GM12878 (cell line): ENCODE results near the gene DNAJC16. TPM values are rescaled to one million over a fixed set of nuclear protein-coding genes. Genes with fewer than 3 reads are reported as not detected.

ENCODE experiments used
- ATAC-seq: fragments of 200-7000 bp; cut with Tn5 transposase; 3 replicates; pipeline ENCODE4 v1.9.1; 2020; ENCODE audit warnings: mild to moderate bottlenecking, moderate library complexity
- BruUV-seq: library from RNA; stranded (reverse); fragments of 400-500 nt; replicated peaks from 2 replicates; lab custom pipeline; 2021; lab: Mats Ljungman, UMichigan
- CTCF ChIA-PET: fragments of 300-600 bp; sonication (Branson Sonifier 250); formaldehyde crosslinking; extraction: SDS; loops from one replicate; lab custom pipeline; 2021; ENCODE audit warnings: inconsistent platforms; lab: Yijun Ruan, JAX
- POLR2A ChIA-PET: fragments of 350-600 bp; formaldehyde crosslinking; extraction: SDS; loops from one replicate; lab custom pipeline; 2021; ENCODE audit warnings: inconsistent platforms; lab: Charles Lee
- RAD21 ChIA-PET: fragments of 300-600 bp; sonication (Branson Sonifier 250); formaldehyde crosslinking; loops from one replicate; lab custom pipeline; 2023; ENCODE audit warnings: antibody characterized with exemption; ENCODE audit not compliant: unreplicated experiment; lab: Charles Lee
- SMC1A ChIA-PET: fragments of 300-600 bp; sonication (Branson Sonifier 250); formaldehyde crosslinking; loops from one replicate; lab custom pipeline; 2023; ENCODE audit not compliant: unreplicated experiment, uncharacterized antibody; lab: Charles Lee
- DNase-seq: peaks from one replicate; pipeline ENCODE4 v3.0.0-alpha.2; 2011; ENCODE audit warnings: low read depth, low spot score
- FAIRE-seq: peaks from 3 replicates; lab custom pipeline; 2011; peaks lifted over from hg19 to GRCh38; lab: Jason Lieb, UNC
- H2AFZ ChIP-seq: 2 replicates; pipeline ENCODE4 v1.6.0; 2011; ENCODE audit warnings: low read depth, low read length, control low read depth; ENCODE audit not compliant: control insufficient read depth
- H3K27ac ChIP-seq: 2 replicates; pipeline ENCODE4 v1.5.1; 2011; ENCODE audit warnings: control low read depth; ENCODE audit not compliant: control insufficient read depth, insufficient read depth
- H3K27me3 ChIP-seq, 2 experiments: replicated peaks in 1 of 2; 2 replicates each; pipeline versions ENCODE4 v1.6.0 to v1.6.1; 2011; ENCODE audit warnings: low read length in 1 of 2; ENCODE audit not compliant: control insufficient read depth in 2 of 2, insufficient read depth in 2 of 2
- H3K36me3 ChIP-seq, 2 experiments: 2 replicates each; pipeline ENCODE4 v1.5.1; 2011; ENCODE audit warnings: low read length in 1 of 2; ENCODE audit not compliant: control insufficient read depth in 2 of 2, insufficient read depth in 2 of 2
- H3K4me1 ChIP-seq: 2 replicates; pipeline ENCODE4 v1.6.1; 2011; ENCODE audit warnings: mild to moderate bottlenecking, low read length, moderate library complexity, mixed read lengths; ENCODE audit not compliant: control insufficient read depth, insufficient read depth
- H3K4me2 ChIP-seq: 2 replicates; pipeline ENCODE4 v1.6.0; 2011; ENCODE audit warnings: control low read depth; ENCODE audit not compliant: control insufficient read depth, insufficient read depth
- H3K4me3 ChIP-seq: fragments of 200-600 bp; sonication (generic); 2 replicates; pipeline ENCODE4 v1.5.1; 2016
- H3K79me2 ChIP-seq: 2 replicates; pipeline ENCODE4 v1.6.0; 2011; ENCODE audit warnings: low read length; ENCODE audit not compliant: control insufficient read depth, insufficient read depth
- H3K9ac ChIP-seq: 2 replicates; pipeline ENCODE4 v1.8.0; 2011; ENCODE audit warnings: low read length, control low read depth, mixed read lengths; ENCODE audit not compliant: control insufficient read depth, insufficient read depth
- H3K9me3 ChIP-seq: replicated peaks from 3 replicates; pipeline ENCODE4 v1.5.1; 2011; ENCODE audit warnings: mild to moderate bottlenecking, low read length; ENCODE audit not compliant: control insufficient read depth, insufficient read depth
- H4K20me1 ChIP-seq: 2 replicates; pipeline ENCODE4 v1.6.0; 2011; ENCODE audit not compliant: control insufficient read depth, insufficient read depth
- BCL11A ChIP-seq: IDR thresholded peaks from 2 replicates; pipeline ENCODE4 v1.6.1; 2011; ENCODE audit warnings: low read depth, low read length
- BHLHE40 ChIP-seq, 2 experiments: fragments of 450-650 bp in 1 of 2; IDR thresholded peaks; 2 replicates each; pipeline ENCODE4 v1.6.1; 2011 to 2017; ENCODE audit warnings: low read depth in 2 of 2, borderline replicate concordance in 1 of 2, improper control_type of control experiment in 1 of 2, low read length in 1 of 2, mild to moderate bottlenecking in 1 of 2
- HDGF ChIP-seq: fragments of 450-650 bp; IDR thresholded peaks from 2 replicates; pipeline ENCODE4 v1.6.1; 2016; ENCODE audit warnings: antibody characterized with exemption
- MEF2A ChIP-seq: IDR thresholded peaks from 2 replicates; pipeline ENCODE4 v1.6.1; 2011; ENCODE audit warnings: low read depth, mild to moderate bottlenecking, low read length, moderate library complexity; ENCODE audit not compliant: insufficient read depth
- NKRF ChIP-seq: fragments of 450-650 bp; conservative IDR thresholded peaks from 2 replicates; pipeline ENCODE4 v1.6.1; 2017; ENCODE audit warnings: mild to moderate bottlenecking, moderate library complexity
- PAX8 ChIP-seq: fragments of 450-650 bp; IDR thresholded peaks from 2 replicates; pipeline ENCODE4 v1.6.1; 2017; ENCODE audit warnings: mild to moderate bottlenecking, moderate library complexity
- TARDBP ChIP-seq: IDR thresholded peaks from 2 replicates; pipeline ENCODE4 v1.6.1; 2016; ENCODE audit warnings: borderline replicate concordance
- ZNF384 ChIP-seq: IDR thresholded peaks from 2 replicates; pipeline ENCODE4 v1.6.1; 2012; ENCODE audit warnings: low read depth, mild to moderate bottlenecking, low read length, improper control_type of control experiment, borderline replicate concordance
- ZNF687 ChIP-seq: fragments of 450-650 bp; IDR thresholded peaks from 2 replicates; pipeline ENCODE4 v1.6.1; 2017; ENCODE audit warnings: mild to moderate bottlenecking, moderate library complexity
- WGBS: methylation state at CpG from one replicate; pipeline ENCODE4 v1.1.6; 2016; ENCODE audit warnings: low lambda C conversion rate; ENCODE audit not compliant: insufficient replicate concordance, insufficient coverage; ENCODE audit errors: missing lambda C conversion rate; 5-methylcytosine and 5-hydroxymethylcytosine counted together
- in situ Hi-C: fragments of 300-500 bp; cut with MboI; formaldehyde crosslinking; loops from 9 replicates; pipeline ENCODE4 v1.14.3; 2018; ENCODE audit warnings: mixed read lengths
- intact Hi-C: fragments of 100-400 bp; cut with micrococcal nuclease; formaldehyde crosslinking; loops from one replicate; pipeline ENCODE4 v1.14.2; 2022; ENCODE audit not compliant: unreplicated experiment
- polyA plus RNA-seq, 11 experiments: library from polyadenylated mRNA; depleted of rRNA in 4 of 11; unstranded in 6 of 11; stranded (reverse) in 5 of 11; fragments of >200 nt; fragmentation: Nextera tagmentation in 4 of 11; fragmentation: Illumina TruSeq in 1 of 11; extraction: Ambion mirVana in 4 of 11; extraction: Trizol in 1 of 11; gene quantifications; 1 replicate in 1 of 11; 2 replicates in 10 of 11; pipeline versions ENCODE4 v1.2.1 to v1.2.3, GENCODE V29; 2011 to 2016; ENCODE audit warnings: inconsistent platforms in 2 of 11, missing spikeins in 2 of 11, low read depth in 1 of 11
- total RNA-seq, 4 experiments: library from RNA; depleted of rRNA in 3 of 4; stranded (reverse); fragments of >200 nt in 3 of 4; fragmentation: Illumina TruSeq in 1 of 4; extraction: Trizol in 1 of 4; gene quantifications; 2 replicates each; pipeline versions ENCODE4 v1.2.1 to v1.2.3, GENCODE V29; 2013 to 2021

The DNAJC16 gene
- total and polyA plus RNA-seq, 10 of the 15 experiments (the other 5 are each of a cell fraction or from before 2014, with no cell fraction given) = 2.4 to 12.7 (median 7.8) TPM

GRCh38 chr1:15526021-15526489 is 593 bp upstream of the DNAJC16 start:
- H3K79me2 ChIP-seq = peaks cover 13% of the 10 kb centered on the region
- H3K36me3 ChIP-seq = no peaks in the 10 kb centered on the region; a peak in 1 of 4 replicates
- no peaks in the 10 kb centered on the region for H3K27me3 ChIP-seq
- H3K27ac ChIP-seq = no peak overlapping the region
- no peak for FAIRE-seq
- TF ChIP-seq MEF2A = no peak
- TF ChIP-seq NKRF = 0 out of 2 replicates have a peak, but pooled peaks have one; percentile 4
- no peak for DNase-seq
- in situ Hi-C loops (no loop called here), intact Hi-C loops (loop anchor here (2.0 to 10.0 kb wide), 3 partner anchors 91 to 449 kb away; partner anchors contain the start of genes DDI2, SPEN and ZBTB17)
- RAD21 ChIA-PET = interaction anchor here (1.3 kb wide), 2 partner anchors 92 to 114 kb away, joined by 3 to 5 read pairs; partner anchors contain the start of gene DDI2
- SMC1A ChIA-PET = interaction anchor here (1.3 to 1.8 kb wide), 3 partner anchors 9 to 101 kb away, joined by 3 to 8 read pairs (median 4); no protein-coding TSS in a partner anchor
- peaks cover 9% of the 10 kb centered on the region; the same call in 1 of the 2 replicates for H3K4me1 ChIP-seq
- POLR2A ChIA-PET = interaction anchor here (0.6 to 1.9 kb wide), 8 partner anchors 54 to 358 kb away, joined by 3 to 8 read pairs (median 4); partner anchors contain the start of gene DDI2
- H3K4me2 ChIP-seq = peak overlapping the region; percentile 98
- H4K20me1 ChIP-seq = no peaks in the 10 kb centered on the region
- peak overlapping the region; percentile 70 for H3K4me3 ChIP-seq
- H3K9me3 ChIP-seq = no peaks in the 10 kb centered on the region
- WGBS = 11% methylated on average over 9 of the region's 9 CpGs
- H2AFZ ChIP-seq = peak overlapping the region; percentile 93
- BruUV-seq = no TSS peak
- peak overlapping the region; percentile 20 for H3K9ac ChIP-seq
- CTCF ChIA-PET = interaction anchor here (0.5 to 1.4 kb wide), 3 partner anchors 9 to 137 kb away, joined by 3 to 4 read pairs (median 3); no protein-coding TSS in a partner anchor
- no peak for ATAC-seq

GRCh38 chr1:15531003-15531402 is 4.4 kb downstream of the DNAJC16 start:
- FAIRE-seq = no peak
- H3K4me2 ChIP-seq = no peak overlapping the region
- no peak for DNase-seq
- peaks cover 0 to 3% of the 10 kb centered on the region in 2 experiments; a peak in 1 of 4 replicates for H3K36me3 ChIP-seq
- ChIA-PET POLR2A (no interaction called here), CTCF (interaction anchor here (1.4 kb wide), 1 partner anchor 53 kb away, joined by 3 read pairs; no protein-coding TSS in a partner anchor), RAD21 (interaction anchor here (1.4 kb wide), 1 partner anchor 160 kb away, joined by 3 read pairs; no protein-coding TSS in a partner anchor), SMC1A (interaction anchor here (1.2 kb wide), 1 partner anchor 46 kb away, joined by 3 read pairs; no protein-coding TSS in a partner anchor)
- no TSS peak for BruUV-seq
- peaks cover 8% of the 10 kb centered on the region for H3K79me2 ChIP-seq
- H3K27ac ChIP-seq = no peak overlapping the region
- no peak overlapping the region for H2AFZ ChIP-seq
- no peaks in the 10 kb centered on the region for H3K27me3 ChIP-seq
- H3K4me1 ChIP-seq = peaks cover 4% of the 10 kb centered on the region; the same call in 1 of the 2 replicates
- WGBS = 84% methylated on average over 4 of the region's 4 CpGs
- intact Hi-C loops (no loop called here), in situ Hi-C loops (no loop called here)
- ATAC-seq = no peak
- H3K9me3 ChIP-seq = no peaks in the 10 kb centered on the region
- no peaks in the 10 kb centered on the region for H4K20me1 ChIP-seq
- no peak overlapping the region for H3K4me3 ChIP-seq
- H3K9ac ChIP-seq = no peak overlapping the region
- TF ChIP-seq ZNF687 (no peak), ZNF384 (no peak), BHLHE40 (IDR thresholded peaks at IDR 0.05; ENCODE audit: borderline replicate concordance in 1 of 2, low read depth in 2 of 2, low read length in 1 of 2) (0 out of 4 replicates have a peak, but pooled peaks of 1 of the 2 experiments have one; percentile 11), PAX8 (peak; percentile 94; the same call in 1 of the 2 replicates), TARDBP (no peak), HDGF (no peak), BCL11A (no peak)
